Heart left ventricle (tissue), 13 donors: ENCODE results near the gene MAPK11.

ENCODE experiments used
- CTCF ChIP-seq, 12 donors: fragments of 200-600 bp; sonication (generic) in 4 of 12; IDR thresholded peaks; one replicate each; pipeline versions ENCODE4 v1.5.0 to v1.8.0; 2018 to 2022; ENCODE audit warnings: antibody characterized with exemption in 12 of 12, mild to moderate bottlenecking in 5 of 12
- POLR2A ChIP-seq, 2 donors: fragments of 450-650 bp; IDR thresholded peaks; one replicate each; pipeline ENCODE4 v1.6.1; 2017; ENCODE audit warnings: antibody characterized with exemption in 2 of 2, mild to moderate bottlenecking in 2 of 2, moderate library complexity in 2 of 2
- donor health status: ischemic (EF 13 %, LVEDD 7.1; RV severe dilation, severe dysfunction).
- donor health status: DM: no; HTN: yes; CAD: no.
- donor health status: DM: no; HTN: no; CAD: no.
- donor health status: ischemic (EF 25% LVEDD 6.9; RV normal size, moderate dysfunction).
- donor health status: ischemic (EF 25% LVEDD 5.7; RV mildly dilated, moderate dysfunction).
- donor health status: ischemic (EF 35%, LVEDD 5.7; RV mildly dilated, moderate dysfunction).
- donor health status: nonischemic (EF 11% LVEDD 7.7; RV severe dilation, severe dysfunction).
- donor health status: DM: yes; HTN: yes; CAD: no.
- donor health status: PGD.
- donor health status: ischemic (EF 29% LVEDD 5.4; RV normal size, mild dysfunction).
- donor health status: nonischemic (EF 23%, LVEDD 6.1; RV moderate dilation, normal function).

GRCh38 chr22:50286701-50287318 lies 16.6 kb upstream of the MAPK11 start:
- TF ChIP-seq CTCF (IDR thresholded peaks at IDR 0.05) (no peak), POLR2A (IDR thresholded peaks at IDR 0.05) (no peak)
